ENCODE results near the gene CLIC4. TPM values are rescaled to one million over a fixed set of nuclear protein-coding genes. Genes with fewer than 3 reads are reported as not detected.

Gene CLIC4
- total and polyA plus RNA-seq, 9 of the 15 experiments (the other 6 are each of a cell fraction or from before 2014, with no cell fraction given) = 16.0 to 67.5 (median 38.4) TPM

DNA sequence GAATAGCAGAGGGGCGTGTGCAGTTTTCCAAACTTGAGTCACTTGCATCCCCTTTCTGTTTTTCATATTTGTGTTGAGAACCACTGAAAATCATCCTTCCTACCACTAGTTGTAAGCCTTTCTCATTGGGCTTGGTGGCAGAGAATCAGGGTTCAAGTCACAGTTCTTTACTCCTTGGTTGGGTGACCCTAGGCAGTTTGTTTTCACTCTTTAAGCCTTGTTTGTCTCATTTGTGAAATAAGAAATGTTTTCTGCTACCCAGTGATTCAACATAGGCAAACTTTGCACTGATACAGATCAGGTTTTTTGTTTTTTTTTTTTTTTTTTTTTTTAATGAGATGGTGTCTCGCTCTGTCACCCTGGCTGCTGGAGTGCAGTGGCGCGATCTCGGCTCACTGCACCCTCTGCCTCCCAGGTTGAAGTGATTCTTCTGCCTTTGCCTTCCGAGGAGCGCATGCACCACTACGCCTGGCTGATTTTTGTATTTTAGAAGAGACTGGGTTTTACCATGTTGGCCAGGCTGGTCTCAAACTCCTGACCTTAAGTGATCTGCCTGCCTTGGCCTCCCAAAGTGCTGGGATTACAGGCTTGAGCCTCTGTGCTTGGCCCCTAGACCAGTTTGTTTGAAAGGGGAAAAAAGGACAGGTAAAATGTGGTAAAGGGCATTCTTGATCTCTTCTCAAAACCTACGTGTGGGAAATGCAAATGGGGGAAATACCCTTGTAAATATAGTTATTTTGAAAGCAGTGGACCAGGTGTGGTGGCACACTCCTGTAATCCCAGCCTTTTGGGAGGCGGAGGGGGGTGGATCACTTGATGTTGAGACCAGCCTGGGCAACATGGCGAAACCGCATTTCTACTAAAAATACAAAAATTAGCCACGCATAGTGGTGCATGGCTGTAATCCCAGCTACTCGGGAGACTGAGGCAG lies 3.2 kb downstream of the CLIC4 start (continued):
- TF ChIP-seq TCF7 (IDR thresholded peaks at IDR 0.05; ENCODE audit: borderline replicate concordance) (no peak), ZBTB40 (IDR thresholded peaks at IDR 0.05) (peak; percentile 46; the same call in 1 of the 2 replicates), ZBTB40 (CRISPR knock-in tag; IDR thresholded peaks at IDR 0.05) (no peak), SMARCA4 (IDR thresholded peaks at IDR 0.05) (0 out of 2 replicates have a peak, but pooled peaks have one; percentile 10), ZNF217 (CRISPR knock-in tag; IDR thresholded peaks at IDR 0.05) (no peak), ZNF124 (CRISPR knock-in tag; IDR thresholded peaks at IDR 0.05) (no peak)
- TF ChIP-seq, protein P1, sequence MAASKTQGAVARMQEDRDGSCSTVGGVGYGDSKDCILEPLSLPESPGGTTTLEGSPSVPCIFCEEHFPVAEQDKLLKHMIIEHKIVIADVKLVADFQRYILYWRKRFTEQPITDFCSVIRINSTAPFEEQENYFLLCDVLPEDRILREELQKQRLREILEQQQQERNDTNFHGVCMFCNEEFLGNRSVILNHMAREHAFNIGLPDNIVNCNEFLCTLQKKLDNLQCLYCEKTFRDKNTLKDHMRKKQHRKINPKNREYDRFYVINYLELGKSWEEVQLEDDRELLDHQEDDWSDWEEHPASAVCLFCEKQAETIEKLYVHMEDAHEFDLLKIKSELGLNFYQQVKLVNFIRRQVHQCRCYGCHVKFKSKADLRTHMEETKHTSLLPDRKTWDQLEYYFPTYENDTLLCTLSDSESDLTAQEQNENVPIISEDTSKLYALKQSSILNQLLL (CRISPR knock-in tag; IDR thresholded peaks at IDR 0.05; ENCODE audit: borderline replicate concordance) = no peak

All from K562 (cell line).